ENCODE results near the gene TMEM72.

GRCh38 chr10:44880090-44880715 is 30.9 kb upstream of the TMEM72 start:
- no peak for TF ChIP-seq POLR2A (IDR thresholded peaks at IDR 0.05; ENCODE audit: low read depth, low read length)
- no peak for TF ChIP-seq POLR2AphosphoS5 (IDR thresholded peaks at IDR 0.05; ENCODE audit: low read depth, low read length)
- no peak for TF ChIP-seq TAF1 (IDR thresholded peaks at IDR 0.05; ENCODE audit: borderline replicate concordance, low read depth, low read length)

Data from GM12892 (cell line).